GM12878 (cell line): ENCODE measurements around the gene TNFRSF1A. TPM values are rescaled to one million over a fixed set of nuclear protein-coding genes. Genes with fewer than 3 reads are reported as not detected.

Source experiments
- ATF3 ChIP-seq: IDR thresholded peaks from 2 replicates; pipeline ENCODE4 v1.6.1; 2011; ENCODE audit warnings: low read depth, mild to moderate bottlenecking, low read length, moderate library complexity, borderline replicate concordance; ENCODE audit errors: extremely low read depth
- BHLHE40 ChIP-seq, 2 experiments: fragments of 450-650 bp in 1 of 2; IDR thresholded peaks; 2 replicates each; pipeline ENCODE4 v1.6.1; 2011 to 2017; ENCODE audit warnings: low read depth in 2 of 2, borderline replicate concordance in 1 of 2, improper control_type of control experiment in 1 of 2, low read length in 1 of 2, mild to moderate bottlenecking in 1 of 2
- CHD2 ChIP-seq: IDR thresholded peaks from 2 replicates; pipeline ENCODE4 v1.6.1; 2011; ENCODE audit warnings: low read depth, low read length, improper control_type of control experiment, borderline replicate concordance
- CUX1 ChIP-seq: IDR thresholded peaks from 2 replicates; pipeline ENCODE4 v1.6.1; 2012; ENCODE audit warnings: improper control_type of control experiment, low read depth, low read length; ENCODE audit not compliant: insufficient replicate concordance
- FOS ChIP-seq: IDR thresholded peaks from 3 replicates; pipeline ENCODE4 v1.6.1; 2011; ENCODE audit warnings: borderline replicate concordance; ENCODE audit not compliant: insufficient read length; ENCODE audit errors: extremely low read depth
- HDGF ChIP-seq: fragments of 450-650 bp; IDR thresholded peaks from 2 replicates; pipeline ENCODE4 v1.6.1; 2016; ENCODE audit warnings: antibody characterized with exemption
- HSF1 ChIP-seq: fragments of 150-350 bp; IDR thresholded peaks from 2 replicates; pipeline ENCODE4 v1.6.1; 2014; ENCODE audit warnings: mild to moderate bottlenecking, low read depth, low read length
- MEF2B ChIP-seq: fragments of 450-650 bp; IDR thresholded peaks from 2 replicates; pipeline ENCODE4 v1.6.1; 2018; ENCODE audit warnings: mild to moderate bottlenecking, moderate library complexity; ENCODE audit not compliant: partially characterized antibody, poor library complexity, severe bottlenecking
- PBX3 ChIP-seq: IDR thresholded peaks from 2 replicates; pipeline ENCODE4 v1.6.1; 2011; ENCODE audit warnings: mild to moderate bottlenecking, low read depth, low read length, moderate library complexity; ENCODE audit not compliant: insufficient replicate concordance
- RAD51 ChIP-seq: fragments of 450-650 bp; IDR thresholded peaks from 2 replicates; pipeline ENCODE4 v1.6.1; 2016; ENCODE audit warnings: moderate library complexity, mild to moderate bottlenecking, inconsistent platforms
- RB1 ChIP-seq: fragments of 450-650 bp; formaldehyde crosslinking; IDR thresholded peaks from 2 replicates; pipeline ENCODE4 v1.6.1; 2017; ENCODE audit warnings: mild to moderate bottlenecking, borderline replicate concordance
- RELB ChIP-seq: fragments of 450-650 bp; IDR thresholded peaks from 2 replicates; pipeline ENCODE4 v1.6.1; 2017; ENCODE audit warnings: low read depth, mild to moderate bottlenecking, moderate library complexity
- RFX5 ChIP-seq: IDR thresholded peaks from 2 replicates; pipeline ENCODE4 v1.6.1; 2011; ENCODE audit warnings: low read depth, low read length, improper control_type of control experiment
- SMAD5 ChIP-seq: IDR thresholded peaks from 2 replicates; pipeline ENCODE4 v1.6.1; 2016; ENCODE audit warnings: antibody characterized with exemption, low read depth
- SREBF2 ChIP-seq: IDR thresholded peaks from 2 replicates; pipeline ENCODE4 v1.6.1; 2012; ENCODE audit warnings: mild to moderate bottlenecking, low read length
- YY1 ChIP-seq: IDR thresholded peaks from 2 replicates; pipeline ENCODE4 v1.6.1; 2011; ENCODE audit warnings: low read depth, mild to moderate bottlenecking, low read length
- polyA plus RNA-seq, 11 experiments: library from polyadenylated mRNA; depleted of rRNA in 4 of 11; unstranded in 6 of 11; stranded (reverse) in 5 of 11; fragments of >200 nt; fragmentation: Nextera tagmentation in 4 of 11; fragmentation: Illumina TruSeq in 1 of 11; extraction: Ambion mirVana in 4 of 11; extraction: Trizol in 1 of 11; gene quantifications; 1 replicate in 1 of 11; 2 replicates in 10 of 11; pipeline versions ENCODE4 v1.2.1 to v1.2.3, GENCODE V29; 2011 to 2016; ENCODE audit warnings: inconsistent platforms in 2 of 11, missing spikeins in 2 of 11, low read depth in 1 of 11
- total RNA-seq, 4 experiments: library from RNA; depleted of rRNA in 3 of 4; stranded (reverse); fragments of >200 nt in 3 of 4; fragmentation: Illumina TruSeq in 1 of 4; extraction: Trizol in 1 of 4; gene quantifications; 2 replicates each; pipeline versions ENCODE4 v1.2.1 to v1.2.3, GENCODE V29; 2013 to 2021

The TNFRSF1A gene
- total and polyA plus RNA-seq, 10 of the 15 experiments (the other 5 are each of a cell fraction or from before 2014, with no cell fraction given) = 0.24 to 16.5 (median 13.0) TPM

- TF ChIP-seq CUX1 (no peak), CHD2 (no peak), MEF2B (no peak), HDGF (peak; percentile 90), YY1 (peak; percentile 41), PBX3 (no peak), HSF1 (no peak), SREBF2 (no peak), RFX5 (no peak), FOS (no peak), ATF3 (no peak), BHLHE40 (IDR thresholded peaks at IDR 0.05; ENCODE audit: borderline replicate concordance in 1 of 2, low read depth in 2 of 2, low read length in 1 of 2) (no peak), SMAD5 (no peak), RAD51 (no peak), RB1 (no peak; the same call in 1 of the 2 replicates), RELB (peak; percentile 73; the same call in 1 of the 2 replicates)
These were observed at the start of gene TNFRSF1A (continued) for GRCh38 chr12:6341417-6342139.
